Activated B cell treated with CpG ODN at 0.5 μM for 24 hours (primary cell): ENCODE data around the gene KDM1B. TPM values are rescaled to one million over a fixed set of nuclear protein-coding genes. Genes with fewer than 3 reads are reported as not detected.
"Not testable (repeated sequence)": the region's sequence is repeated elsewhere in the genome, so short reads cannot be mapped to it uniquely, and the experiment has no call there.

Source experiments
- ATAC-seq: fragments of 200-7000 bp; cut with Tn5 transposase; one replicate; pipeline ENCODE4 v1.10.0; 2021; ENCODE audit warnings: low read depth, mild to moderate bottlenecking, moderate library complexity
- CTCF ChIA-PET: fragments of 350-600 bp; sonication (Branson Sonifier 250); formaldehyde crosslinking; loops from one replicate; lab custom pipeline; 2021; ENCODE audit warnings: antibody characterized with exemption; lab: Charles Lee
- POLR2A ChIA-PET: fragments of 350-600 bp; sonication (Branson Sonifier 250); formaldehyde crosslinking; loops from one replicate; lab custom pipeline; 2021; ENCODE audit warnings: antibody characterized with exemption; lab: Charles Lee
- DNase-seq: peaks from one replicate; pipeline ENCODE4 v3.0.0; 2022
- H3K27ac Mint-ChIP-seq: one replicate; pipeline ENCODE4 v1.8.0; 2020; ENCODE audit warnings: mixed read lengths
- H3K27me3 Mint-ChIP-seq: one replicate; pipeline ENCODE4 v1.8.0; 2021; ENCODE audit warnings: mixed read lengths
- H3K36me3 Mint-ChIP-seq: one replicate; pipeline ENCODE4 v1.8.0; 2021; ENCODE audit warnings: low read depth, mixed read lengths
- H3K4me1 Mint-ChIP-seq: one replicate; pipeline ENCODE4 v1.8.0; 2021; ENCODE audit warnings: mixed read lengths
- H3K4me3 Mint-ChIP-seq: one replicate; pipeline ENCODE4 v1.8.0; 2020; ENCODE audit warnings: mild to moderate bottlenecking, mixed read lengths
- H3K9me3 Mint-ChIP-seq: one replicate; pipeline ENCODE4 v1.8.0; 2020; ENCODE audit warnings: mixed read lengths
- CTCF ChIP-seq: fragments of 200-600 bp; IDR thresholded peaks from one replicate; pipeline ENCODE4 v1.8.0; 2022; ENCODE audit warnings: antibody characterized with exemption, mild to moderate bottlenecking
- intact Hi-C: fragments of 100-400 bp; cut with micrococcal nuclease; formaldehyde crosslinking; loops from one replicate; pipeline ENCODE4 v1.15.1; 2024
- total RNA-seq: library from RNA; stranded (reverse); gene quantifications from 2 replicates; pipeline ENCODE4 v1.2.3, GENCODE V29; 2022

Gene KDM1B
- total RNA-seq, 1 donor from 2014 or later: 21.0 TPM

- Mint-ChIP-seq H3K27ac (no peak overlapping the region), H3K27me3 (no peaks in the 10 kb centered on the region), H3K9me3 (no peaks in the 10 kb centered on the region), H3K4me3 (no peak overlapping the region), H3K36me3 (peaks cover 60% of the 10 kb centered on the region), H3K4me1 (no peaks in the 10 kb centered on the region)
- no peak for ATAC-seq
- DNase-seq: no peak
- ChIA-PET CTCF (no interaction called here), POLR2A (no interaction called here)
- intact Hi-C loops: no loop called here
- TF ChIP-seq CTCF: no peak
These were observed 10.5 kb downstream of the KDM1B start for GRCh38 chr6:18165751-18166150.

GRCh38 chr6:18166312-18167036, 11.3 kb downstream of the KDM1B start:
- H3K27me3 Mint-ChIP-seq: no peaks in the 10 kb centered on the region
- no peaks in the 10 kb centered on the region for H3K4me1 Mint-ChIP-seq
- peaks cover 58% of the 10 kb centered on the region for H3K36me3 Mint-ChIP-seq
- POLR2A ChIA-PET: interaction anchor here (1.2 kb wide), 1 partner anchor 14 kb away, joined by 10 read pairs; no protein-coding TSS in a partner anchor
- no peaks in the 10 kb centered on the region for H3K9me3 Mint-ChIP-seq
- CTCF ChIA-PET: no interaction called here
- no peak for TF ChIP-seq CTCF
- H3K27ac Mint-ChIP-seq: no peak overlapping the region
- DNase-seq (no peak), ATAC-seq (no peak)
- H3K4me3 Mint-ChIP-seq: no peak overlapping the region
- intact Hi-C loops: no loop called here

- no peak for DNase-seq
- Mint-ChIP-seq H3K4me3 (no peak overlapping the region), H3K27ac (no peak overlapping the region), H3K36me3 (peaks cover 50% of the 10 kb centered on the region), H3K27me3 (no peaks in the 10 kb centered on the region), H3K9me3 (no peaks in the 10 kb centered on the region), H3K4me1 (no peaks in the 10 kb centered on the region)
- intact Hi-C loops: no loop called here
- ATAC-seq: no peak
- no peak for TF ChIP-seq CTCF
- POLR2A ChIA-PET: no interaction called here
- CTCF ChIA-PET: no interaction called here
These were observed 13.0 kb downstream of the KDM1B start for GRCh38 chr6:18168264-18168663.

- CTCF ChIA-PET: no interaction called here
- Mint-ChIP-seq H3K4me1 (peaks cover 10% of the 10 kb centered on the region), H3K36me3 (peaks cover 66% of the 10 kb centered on the region), H3K27me3 (no peaks in the 10 kb centered on the region), H3K27ac (no peak overlapping the region), H3K4me3 (no peak overlapping the region), H3K9me3 (no peaks in the 10 kb centered on the region)
- intact Hi-C loops: no loop called here
- DNase-seq: no peak
- POLR2A ChIA-PET: no interaction called here
- no peak for TF ChIP-seq CTCF
- no peak for ATAC-seq
These were observed 16.6 kb downstream of the KDM1B start for GRCh38 chr6:18171871-18172270.

GRCh38 chr6:18176198-18176597, 21.0 kb downstream of the KDM1B start:
- intact Hi-C loops, H3K27ac Mint-ChIP-seq, DNase-seq, H3K4me3 Mint-ChIP-seq, H3K27me3 Mint-ChIP-seq, H3K9me3 Mint-ChIP-seq, ATAC-seq, POLR2A ChIA-PET, CTCF ChIA-PET: not testable (repeated sequence)
- H3K36me3 Mint-ChIP-seq: peaks cover 67% of the 10 kb centered on the region
- peaks cover 40% of the 10 kb centered on the region for H3K4me1 Mint-ChIP-seq
